ENCODE results near the gene CEP112.

The CEP112 gene

DNA sequence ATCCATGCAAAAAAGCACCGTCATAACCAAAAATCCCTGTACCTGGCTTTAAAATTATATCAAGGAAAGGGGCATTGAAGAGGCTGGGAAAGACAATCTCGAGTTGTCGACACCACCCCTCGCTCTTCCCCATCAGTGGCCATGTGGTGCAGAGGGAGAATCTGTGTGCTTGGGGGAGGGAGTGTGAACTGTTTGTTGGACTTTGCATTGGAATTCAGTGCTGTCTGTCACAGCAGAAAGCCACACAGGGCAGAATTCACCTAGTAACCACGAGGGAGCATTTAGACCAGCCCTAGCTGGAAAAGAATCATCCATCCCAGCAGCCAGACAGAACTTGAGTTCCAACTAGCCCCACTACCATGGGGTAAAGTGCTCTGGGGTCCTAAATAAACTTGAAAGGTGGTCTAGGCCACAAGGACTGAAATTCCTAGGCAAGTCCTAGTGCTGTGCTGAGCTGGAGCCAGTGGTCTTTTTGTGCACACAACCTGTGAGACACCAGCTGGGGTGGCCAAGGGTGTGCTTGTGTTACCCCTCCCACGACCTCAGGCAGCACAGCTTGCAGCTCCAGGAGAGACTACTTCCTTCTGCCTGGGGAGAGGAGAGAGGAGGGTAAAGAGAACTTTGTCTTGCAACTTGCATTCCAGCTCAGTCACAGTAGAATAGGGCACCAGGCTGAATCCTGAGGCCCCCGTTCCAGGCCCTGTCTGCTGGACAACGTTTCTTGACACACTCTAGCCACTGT lies 11.5 kb upstream of the CEP112 start:
- H3K4me2 ChIP-seq (ENCODE audit: low read depth, low read length): no peak overlapping the region
- no peaks in the 10 kb centered on the region for H3K79me2 ChIP-seq (ENCODE audit: low read length)
- no peaks in the 10 kb centered on the region for H3K9me3 ChIP-seq (replicated peaks; ENCODE audit: insufficient read depth, low read length)
- no peak overlapping the region for H3K27ac ChIP-seq (ENCODE audit: low read length)
- no peak for DNase-seq
- no peaks in the 10 kb centered on the region for H3K9me2 ChIP-seq (replicated peaks; ENCODE audit: insufficient read depth, low read length)
- H3K4me3 ChIP-seq (ENCODE audit: low read length): no peak overlapping the region
- H4K20me1 ChIP-seq (ENCODE audit: insufficient read depth, low read length): no peaks in the 10 kb centered on the region
- no peaks in the 10 kb centered on the region for H3K4me1 ChIP-seq (ENCODE audit: low read length)
- H2AFZ ChIP-seq (ENCODE audit: low read length): no peak overlapping the region
- H3K27me3 ChIP-seq (replicated peaks; ENCODE audit: insufficient read depth, low read length): no peaks in the 10 kb centered on the region
- H3K9ac ChIP-seq (ENCODE audit: low read length): no peak overlapping the region
- TF ChIP-seq EZH2phosphoT487 (IDR thresholded peaks at IDR 0.05; ENCODE audit: low read length): no peak
- TF ChIP-seq EZH2 (optimal IDR thresholded peaks at IDR 0.05; ENCODE audit: low read depth, low read length): no peak
- TF ChIP-seq, protein P1, sequence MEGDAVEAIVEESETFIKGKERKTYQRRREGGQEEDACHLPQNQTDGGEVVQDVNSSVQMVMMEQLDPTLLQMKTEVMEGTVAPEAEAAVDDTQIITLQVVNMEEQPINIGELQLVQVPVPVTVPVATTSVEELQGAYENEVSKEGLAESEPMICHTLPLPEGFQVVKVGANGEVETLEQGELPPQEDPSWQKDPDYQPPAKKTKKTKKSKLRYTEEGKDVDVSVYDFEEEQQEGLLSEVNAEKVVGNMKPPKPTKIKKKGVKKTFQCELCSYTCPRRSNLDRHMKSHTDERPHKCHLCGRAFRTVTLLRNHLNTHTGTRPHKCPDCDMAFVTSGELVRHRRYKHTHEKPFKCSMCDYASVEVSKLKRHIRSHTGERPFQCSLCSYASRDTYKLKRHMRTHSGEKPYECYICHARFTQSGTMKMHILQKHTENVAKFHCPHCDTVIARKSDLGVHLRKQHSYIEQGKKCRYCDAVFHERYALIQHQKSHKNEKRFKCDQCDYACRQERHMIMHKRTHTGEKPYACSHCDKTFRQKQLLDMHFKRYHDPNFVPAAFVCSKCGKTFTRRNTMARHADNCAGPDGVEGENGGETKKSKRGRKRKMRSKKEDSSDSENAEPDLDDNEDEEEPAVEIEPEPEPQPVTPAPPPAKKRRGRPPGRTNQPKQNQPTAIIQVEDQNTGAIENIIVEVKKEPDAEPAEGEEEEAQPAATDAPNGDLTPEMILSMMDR (IDR thresholded peaks at IDR 0.05; ENCODE audit: low read length): no peak
- no peaks in the 10 kb centered on the region for H3K36me3 ChIP-seq (replicated peaks; ENCODE audit: insufficient read depth, low read length)
- no peaks in the 10 kb centered on the region for H3F3A ChIP-seq (ENCODE audit: insufficient read depth, low read length)

GRCh38 chr17:66200685-66201092 lies 8.8 kb upstream of the CEP112 start:
- Histone ChIP-seq H3K79me2 (ENCODE audit: low read length) (no peaks in the 10 kb centered on the region), H3K9me3 (replicated peaks; ENCODE audit: insufficient read depth, low read length) (no peaks in the 10 kb centered on the region), H3K36me3 (replicated peaks; ENCODE audit: insufficient read depth, low read length) (no peaks in the 10 kb centered on the region), H3K4me3 (ENCODE audit: low read length) (no peak overlapping the region), H3K27me3 (replicated peaks; ENCODE audit: insufficient read depth, low read length) (no peaks in the 10 kb centered on the region), H3K4me1 (ENCODE audit: low read length) (no peaks in the 10 kb centered on the region), H3K9ac (ENCODE audit: low read length) (no peak overlapping the region), H2AFZ (ENCODE audit: low read length) (no peak overlapping the region), H3K9me2 (replicated peaks; ENCODE audit: insufficient read depth, low read length) (no peaks in the 10 kb centered on the region), H4K20me1 (ENCODE audit: insufficient read depth, low read length) (no peaks in the 10 kb centered on the region), H3K4me2 (ENCODE audit: low read depth, low read length) (no peak overlapping the region), H3K27ac (ENCODE audit: low read length) (no peak overlapping the region), H3F3A (ENCODE audit: insufficient read depth, low read length) (no peaks in the 10 kb centered on the region)
- TF ChIP-seq, protein P1 (IDR thresholded peaks at IDR 0.05; ENCODE audit: low read length): peak; percentile 62
- no peak for TF ChIP-seq EZH2phosphoT487 (IDR thresholded peaks at IDR 0.05; ENCODE audit: low read length)
- peak; percentile 53 for DNase-seq

- Histone ChIP-seq H3F3A (ENCODE audit: insufficient read depth, low read length) (no peaks in the 10 kb centered on the region), H3K27me3 (replicated peaks; ENCODE audit: insufficient read depth, low read length) (no peaks in the 10 kb centered on the region), H3K27ac (ENCODE audit: low read length) (no peak overlapping the region), H3K4me2 (ENCODE audit: low read depth, low read length) (no peak overlapping the region), H2AFZ (ENCODE audit: low read length) (no peak overlapping the region), H3K4me1 (ENCODE audit: low read length) (no peaks in the 10 kb centered on the region), H4K20me1 (ENCODE audit: insufficient read depth, low read length) (no peaks in the 10 kb centered on the region), H3K9ac (ENCODE audit: low read length) (no peak overlapping the region), H3K79me2 (ENCODE audit: low read length) (no peaks in the 10 kb centered on the region), H3K9me2 (replicated peaks; ENCODE audit: insufficient read depth, low read length) (no peaks in the 10 kb centered on the region), H3K4me3 (ENCODE audit: low read length) (no peak overlapping the region), H3K36me3 (replicated peaks; ENCODE audit: insufficient read depth, low read length) (no peaks in the 10 kb centered on the region), H3K9me3 (replicated peaks; ENCODE audit: insufficient read depth, low read length) (no peaks in the 10 kb centered on the region)
- no peak for TF ChIP-seq EZH2phosphoT487 (IDR thresholded peaks at IDR 0.05; ENCODE audit: low read length)
- TF ChIP-seq EZH2 (optimal IDR thresholded peaks at IDR 0.05; ENCODE audit: low read depth, low read length): no peak
- no peak for DNase-seq
Measured at GRCh38 chr17:66198242-66198641, 6.3 kb upstream of the CEP112 start.

DNA sequence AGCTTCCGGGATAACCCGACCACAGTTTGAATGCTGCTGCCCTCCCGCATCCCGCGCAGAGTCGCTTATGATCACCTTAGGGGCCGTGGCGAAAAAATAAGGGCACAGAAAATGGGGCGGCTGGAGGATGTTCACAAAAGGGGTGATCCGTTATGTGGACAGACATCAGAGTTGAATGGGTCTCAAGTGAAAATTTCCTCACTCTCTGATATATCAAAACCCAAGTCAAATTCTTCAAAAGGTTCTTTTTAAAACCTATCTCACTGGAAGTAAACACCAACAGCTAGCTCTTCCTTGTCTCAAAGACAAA lies 400 bp upstream of the CEP112 start:
- no peaks in the 10 kb centered on the region for H4K20me1 ChIP-seq (ENCODE audit: insufficient read depth, low read length)
- peak overlapping the region; percentile 25; the same call in 1 of the 2 replicates for H3K9ac ChIP-seq (ENCODE audit: low read length)
- H3K4me1 ChIP-seq (ENCODE audit: low read length): peaks cover 7% of the 10 kb centered on the region
- no peaks in the 10 kb centered on the region for H3K79me2 ChIP-seq (ENCODE audit: low read length)
- peaks cover 15% of the 10 kb centered on the region for H3F3A ChIP-seq (ENCODE audit: insufficient read depth, low read length)
- peak overlapping the region; percentile 17; the same call in 1 of the 2 replicates for H3K27ac ChIP-seq (ENCODE audit: low read length)
- no peaks in the 10 kb centered on the region for H3K9me3 ChIP-seq (replicated peaks; ENCODE audit: insufficient read depth, low read length)
- peak overlapping the region; percentile 82 for H3K4me3 ChIP-seq (ENCODE audit: low read length)
- TF ChIP-seq EZH2phosphoT487 (IDR thresholded peaks at IDR 0.05; ENCODE audit: low read length) (no peak), EZH2 (optimal IDR thresholded peaks at IDR 0.05; ENCODE audit: low read depth, low read length) (no peak)
- H3K4me2 ChIP-seq (ENCODE audit: low read depth, low read length): peak overlapping the region; percentile 90
- DNase-seq: no peak
- no peaks in the 10 kb centered on the region for H3K27me3 ChIP-seq (replicated peaks; ENCODE audit: insufficient read depth, low read length)
- no peaks in the 10 kb centered on the region for H3K9me2 ChIP-seq (replicated peaks; ENCODE audit: insufficient read depth, low read length)
- no peaks in the 10 kb centered on the region for H3K36me3 ChIP-seq (replicated peaks; ENCODE audit: insufficient read depth, low read length)
- H2AFZ ChIP-seq (ENCODE audit: low read length): peak overlapping the region; percentile 92

All from MM.1S (cell line).